Measurements from ENCODE around the gene TRIM21. TPM values are rescaled to one million over a fixed set of nuclear protein-coding genes. Genes with fewer than 3 reads are reported as not detected.

TRIM21 gene
- total and polyA plus RNA-seq, 9 of the 15 experiments (the other 6 are each of a cell fraction or from before 2014, with no cell fraction given) = 9.2 to 21.1 (median 10.8) TPM

GRCh38 chr11:4368286-4368685 is 25.2 kb downstream of the TRIM21 start, which contains the start of gene OR52B4:
TSS of gene OR52B4 (minus strand) at chr11:4368386. CDS start at chr11:4368295, 91 bp downstream.
- BruUV-seq (replicated peaks) = no TSS peak
- no peak for TF ChIP-seq NFE2 (IDR thresholded peaks at IDR 0.05; ENCODE audit: low read depth)
- TF ChIP-seq POLR2G (IDR thresholded peaks at IDR 0.05; ENCODE audit: low read depth, low read length) = no peak
- no peak for TF ChIP-seq CBX3 (IDR thresholded peaks at IDR 0.05; ENCODE audit: borderline replicate concordance in 1 of 2, low read length in 2 of 2)
- no peak for TF ChIP-seq CREM (IDR thresholded peaks at IDR 0.05; ENCODE audit: low read depth)
- no peak for TF ChIP-seq NFE2L1 (tag; IDR thresholded peaks at IDR 0.05; ENCODE audit: borderline replicate concordance, low read depth)
- no peak for TF ChIP-seq VEZF1 (CRISPR knock-in tag; IDR thresholded peaks at IDR 0.05)
- TF ChIP-seq FIP1L1 (IDR thresholded peaks at IDR 0.05; ENCODE audit: low read depth, low read length, poor library complexity, severe bottlenecking) = no peak
- TF ChIP-seq ZNF696 (CRISPR knock-in tag; conservative IDR thresholded peaks at IDR 0.05) = no peak
- no peak for TF ChIP-seq ZNF263 (CRISPR knock-in tag; IDR thresholded peaks at IDR 0.05; ENCODE audit: borderline replicate concordance)
- no peak for TF ChIP-seq ZNF79 (CRISPR knock-in tag; IDR thresholded peaks at IDR 0.05; ENCODE audit: low read depth)
- TF ChIP-seq ETS1 (conservative IDR thresholded peaks at IDR 0.05; ENCODE audit: control insufficient read depth, low read depth, low read length) = no peak
- TF ChIP-seq CTBP1 (IDR thresholded peaks at IDR 0.05; ENCODE audit: borderline replicate concordance) = no peak
- TF ChIP-seq STAT6 (CRISPR knock-in tag; IDR thresholded peaks at IDR 0.05) = no peak
- no peak for TF ChIP-seq PTTG1 (tag; IDR thresholded peaks at IDR 0.05; ENCODE audit: low read depth)
- TF ChIP-seq ZNF507 (tag; conservative IDR thresholded peaks at IDR 0.05) = no peak
- no peak within 1 kb of the TSS for H3K9ac ChIP-seq (ENCODE audit: insufficient read depth in 1 of 2, low read depth in 2 of 2, low read length in 2 of 2)
- no peaks in the 10 kb centered on the region for H3K9me1 ChIP-seq (ENCODE audit: control insufficient read depth, insufficient read depth, low read length)
- H3K4me1 ChIP-seq (replicated peaks in 1 of 2; ENCODE audit: control insufficient read depth in 2 of 2, insufficient read depth in 2 of 2, low read length in 2 of 2) = no peaks in the 10 kb centered on the region
- WGBS (ENCODE audit: insufficient coverage, low coverage, missing lambda C conversion rate) = 0% methylated on average over 4 of the region's 4 CpGs
- ATAC-seq (no peak), DNase-seq (ENCODE audit: extremely low read depth in 1 of 4, low spot score in 3 of 4) (no peak), FAIRE-seq (no peak)
- H2AFZ ChIP-seq (ENCODE audit: low read depth, low read length) = no peak within 1 kb of the TSS
- H3K79me2 ChIP-seq (ENCODE audit: control insufficient read depth, insufficient read depth, low read length) = no peaks in the 10 kb centered on the region
- H3K4me2 ChIP-seq (ENCODE audit: insufficient read depth, low read length) = no peak within 1 kb of the TSS
- in situ Hi-C loops (cut with MboI) (no loop called here), intact Hi-C loops (cut with micrococcal nuclease) (no loop called here)
- no peaks in the 10 kb centered on the region for H3K36me3 ChIP-seq (ENCODE audit: control insufficient read depth, insufficient read depth, low read length)
- CTCF ChIA-PET (ENCODE audit: low intra/inter-chr PET ratio) = no interaction called here
- no peaks in the 10 kb centered on the region for H4K20me1 ChIP-seq (replicated peaks; ENCODE audit: control insufficient read depth, insufficient read depth, low read length)
- no peak within 1 kb of the TSS for H3K4me3 ChIP-seq
- peaks cover 2 to 3% of the 10 kb centered on the region in 2 experiments; a peak in 1 of 5 replicates for H3K27me3 ChIP-seq (ENCODE audit: control insufficient read depth in 2 of 2, insufficient read depth in 2 of 2, low read length in 2 of 2)
- H3K9me3 ChIP-seq (replicated peaks; ENCODE audit: control insufficient read depth, insufficient read depth, low read depth, low read length) = no peaks in the 10 kb centered on the region
- POLR2A ChIA-PET = no interaction called here
- H3K27ac ChIP-seq (ENCODE audit: extremely low read depth, low read depth, low read length) = no peak within 1 kb of the TSS
